Head of caudate nucleus (tissue), 42 donors: ENCODE data around the gene FAIM2.

Source experiments
- DNase-seq, 42 donors: peaks; one replicate each; pipeline versions ENCODE4 v3.0.0 to v3.0.0-alpha.2; 2020 to 2021; ENCODE audit warnings: mixed read lengths in 7 of 42
- intact Hi-C: fragments of 100-400 bp; cut with DNase I; formaldehyde crosslinking; loops from one replicate; pipeline ENCODE4 v1.15.0; 2022

FAIM2 gene

DNA sequence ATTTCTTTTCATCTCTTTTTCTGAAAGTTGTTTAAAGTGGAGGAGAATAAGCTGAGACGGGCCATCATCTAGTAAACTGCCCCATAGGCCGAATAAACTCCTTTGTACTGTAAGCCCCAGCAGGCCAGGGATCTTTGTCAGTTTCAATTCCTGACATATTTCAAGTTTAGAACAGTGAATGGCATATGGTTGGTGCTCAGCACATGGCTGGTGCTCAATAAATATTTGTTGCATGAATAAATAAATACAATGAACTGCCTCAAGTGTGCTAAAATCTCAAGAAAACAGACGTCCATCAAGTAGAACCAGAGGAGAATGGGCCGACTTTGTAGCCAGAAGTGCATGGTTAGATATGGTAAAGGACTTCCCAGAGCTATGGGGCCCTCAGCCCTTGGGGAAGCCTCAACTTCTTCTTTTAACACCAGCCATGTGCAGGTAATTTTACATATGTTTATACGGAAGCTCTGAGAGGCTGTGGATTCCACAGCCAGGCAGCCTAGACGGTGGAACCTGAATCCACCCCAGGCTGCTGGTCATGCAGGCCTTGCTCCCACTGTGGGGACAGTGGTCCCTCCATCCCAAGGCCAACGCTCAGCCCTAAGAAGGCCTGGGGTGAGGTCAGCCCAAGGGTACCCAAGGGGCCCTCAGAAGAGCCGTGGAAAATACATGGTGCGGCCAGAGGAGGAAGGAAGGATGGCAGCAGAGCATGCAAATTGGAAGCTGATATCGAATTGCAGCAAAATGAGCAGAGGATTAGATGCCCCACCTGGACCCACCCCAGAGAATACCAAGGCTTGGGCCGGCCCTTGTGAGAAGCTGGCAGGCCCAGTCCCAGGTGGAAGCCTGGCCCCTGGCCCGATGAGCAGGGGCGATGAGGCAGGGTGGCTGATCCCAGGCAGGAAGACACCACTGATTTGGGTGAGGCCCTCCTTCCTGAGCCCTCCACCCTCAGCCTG, 38.1 kb upstream of the FAIM2 start:
- intact Hi-C loops: no loop called here
- no peak for DNase-seq

DNA sequence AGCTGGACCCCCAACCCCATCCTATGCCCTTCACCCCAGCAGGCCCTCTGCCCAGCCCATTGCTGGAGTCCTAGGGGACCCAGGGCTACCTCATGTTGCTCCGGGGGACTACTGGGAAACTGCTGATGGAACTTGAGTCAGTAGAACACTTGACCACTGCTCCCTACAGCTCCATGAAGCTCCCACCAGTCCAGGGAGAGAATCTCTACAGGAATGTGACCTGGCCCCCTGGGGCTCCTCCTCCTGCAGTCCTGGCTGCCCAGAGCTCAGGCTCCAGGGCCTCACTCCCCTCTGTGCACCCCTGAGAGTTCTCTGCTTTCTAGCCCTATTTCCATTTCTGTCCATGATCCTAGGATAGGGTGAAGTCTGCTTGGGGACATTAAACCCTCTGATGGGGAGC, 36.0 kb upstream of the FAIM2 start:
- DNase-seq: no peak
- intact Hi-C loops: no loop called here

DNA sequence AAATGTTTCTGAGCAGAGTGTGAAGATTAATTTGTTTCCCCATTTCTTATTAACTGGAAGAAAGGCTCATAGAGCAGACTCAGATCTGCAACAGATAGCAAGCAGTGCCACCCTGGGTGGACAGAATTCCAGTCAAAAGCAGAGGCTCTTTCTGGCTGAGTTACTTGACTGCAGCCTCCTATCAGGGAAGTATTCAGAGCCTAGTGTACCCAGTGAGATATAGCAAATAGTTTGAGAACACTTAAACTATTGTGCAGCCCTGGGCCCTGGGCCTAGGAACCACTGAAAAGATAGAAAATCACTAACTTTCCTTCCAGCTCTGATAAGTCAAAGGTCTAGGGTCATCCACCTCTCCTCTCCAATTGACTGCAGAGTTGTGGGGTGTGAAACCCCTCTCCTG, 35.6 kb upstream of the FAIM2 start:
- no peak for DNase-seq
- intact Hi-C loops: no loop called here

DNA sequence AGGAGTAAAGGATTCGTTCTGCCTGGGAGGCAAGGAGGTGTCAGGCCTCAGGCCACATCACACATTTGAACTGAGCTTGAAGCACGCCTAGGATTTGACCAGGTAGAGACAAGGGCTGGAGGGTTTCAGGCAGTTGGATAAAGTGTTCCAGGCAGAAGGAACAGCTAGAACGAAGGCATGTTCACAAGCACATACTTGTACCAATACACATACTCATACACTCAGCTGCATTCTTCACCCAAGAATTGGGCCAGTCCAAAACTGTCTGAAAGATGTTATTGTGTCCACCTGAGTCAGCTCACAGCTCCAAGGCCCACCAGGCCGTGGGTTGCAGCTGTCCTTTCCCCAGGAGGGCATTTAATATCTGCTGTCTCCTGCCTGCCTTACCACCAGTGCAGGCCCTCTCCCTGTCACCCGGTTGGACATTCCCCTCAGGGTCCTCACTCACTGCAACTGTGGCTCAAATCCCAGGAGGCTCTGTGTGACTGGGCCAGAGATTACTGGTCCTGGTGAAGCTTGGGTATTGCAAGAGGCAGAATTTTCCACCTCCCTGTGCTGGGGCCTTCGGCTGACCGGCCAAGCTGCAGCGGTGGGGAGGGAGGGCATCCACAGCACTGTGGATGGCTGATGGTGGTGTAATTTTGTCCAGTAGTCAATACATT, 34.1 kb upstream of the FAIM2 start:
- no peak for DNase-seq
- intact Hi-C loops: no loop called here

DNA sequence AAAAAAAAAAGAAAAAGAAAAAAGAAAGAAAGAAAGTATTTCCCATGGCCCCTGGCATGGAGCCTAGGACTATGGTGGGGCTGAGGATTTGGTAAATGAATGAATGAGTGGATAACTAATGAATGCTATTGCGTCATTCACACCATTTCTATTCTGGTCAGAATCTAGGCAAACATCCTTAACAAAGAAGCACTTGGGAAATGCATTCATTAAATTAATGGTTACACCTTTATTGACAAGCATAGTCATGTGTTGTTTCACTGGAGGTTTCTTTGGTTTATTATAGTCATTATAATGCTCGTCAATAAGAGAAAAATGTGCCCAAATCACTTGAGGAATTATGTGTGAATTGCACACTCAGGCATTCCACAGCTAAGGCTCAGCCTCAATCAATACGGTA, 33.2 kb upstream of the FAIM2 start:
- intact Hi-C loops: no loop called here
- no peak for DNase-seq

DNA sequence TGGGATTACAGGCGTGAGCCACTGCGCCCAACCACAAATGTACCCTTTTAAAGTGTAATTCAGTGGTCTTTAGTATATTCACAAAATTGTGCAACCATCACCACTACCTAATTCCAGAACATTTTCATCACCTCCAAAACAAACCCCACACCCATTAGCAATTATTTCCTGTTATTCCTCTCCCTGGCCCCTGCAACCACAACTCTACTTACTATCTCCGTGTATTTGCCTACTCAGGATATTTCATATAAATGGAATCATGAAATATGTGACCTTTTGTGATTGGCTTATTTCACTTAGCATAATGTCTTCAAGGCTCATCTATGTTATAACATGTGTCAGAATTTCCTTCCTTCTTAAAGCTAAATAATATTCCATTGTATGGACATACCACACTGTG, 30.8 kb upstream of the FAIM2 start:
- intact Hi-C loops: no loop called here
- DNase-seq: no peak

DNA sequence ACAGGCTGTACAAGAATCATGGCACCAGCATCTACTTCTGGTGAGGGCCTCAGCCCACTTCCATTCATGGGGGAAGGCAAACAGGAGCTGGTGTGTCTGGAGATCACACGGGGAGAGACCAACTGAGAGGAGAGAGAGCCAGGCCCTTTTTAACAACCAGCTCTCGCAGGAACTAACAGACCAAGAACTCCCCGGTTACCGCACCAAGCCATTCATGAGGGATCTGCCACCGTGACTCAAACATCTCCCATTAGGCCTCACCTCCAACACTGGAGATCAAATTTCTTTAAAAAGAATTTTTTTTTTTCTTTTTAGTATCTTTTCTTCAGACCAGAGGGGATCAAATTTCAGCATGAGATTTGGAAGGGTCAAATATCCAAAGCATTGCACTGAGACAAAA, 30.1 kb upstream of the FAIM2 start:
- intact Hi-C loops: no loop called here

DNA sequence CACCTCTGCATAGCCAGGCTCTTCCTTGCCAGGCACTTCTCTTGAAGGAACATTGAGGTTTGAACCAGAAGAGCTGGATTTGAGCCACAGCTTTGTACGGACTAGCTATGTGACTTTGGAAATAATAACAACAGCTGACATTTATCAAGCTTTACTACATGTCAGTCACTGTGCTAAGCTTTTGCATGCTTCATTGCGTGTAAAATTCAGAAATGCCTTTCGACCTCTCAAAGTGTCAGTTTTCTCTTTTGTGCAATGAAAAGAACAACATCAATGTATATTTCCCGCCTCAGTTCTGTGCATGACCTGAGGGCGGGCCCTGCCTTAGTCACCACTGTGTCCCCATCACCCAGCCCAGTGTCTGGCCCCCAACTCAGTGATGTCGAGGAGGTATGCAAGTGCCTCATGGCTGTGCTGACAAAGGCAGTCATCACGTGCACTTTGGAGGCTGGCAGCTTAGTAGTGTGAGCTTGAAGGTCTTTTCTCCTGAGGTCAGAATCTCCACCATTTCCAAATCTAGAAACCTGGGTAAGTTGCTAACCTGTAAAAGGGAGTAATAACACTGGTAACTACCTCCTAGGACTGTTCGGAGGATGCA, 28.9 kb upstream of the FAIM2 start:
- no peak for DNase-seq

More for the DNA sequence above, 30.1 kb upstream of the FAIM2 start:
- DNase-seq: no peak

DNA sequence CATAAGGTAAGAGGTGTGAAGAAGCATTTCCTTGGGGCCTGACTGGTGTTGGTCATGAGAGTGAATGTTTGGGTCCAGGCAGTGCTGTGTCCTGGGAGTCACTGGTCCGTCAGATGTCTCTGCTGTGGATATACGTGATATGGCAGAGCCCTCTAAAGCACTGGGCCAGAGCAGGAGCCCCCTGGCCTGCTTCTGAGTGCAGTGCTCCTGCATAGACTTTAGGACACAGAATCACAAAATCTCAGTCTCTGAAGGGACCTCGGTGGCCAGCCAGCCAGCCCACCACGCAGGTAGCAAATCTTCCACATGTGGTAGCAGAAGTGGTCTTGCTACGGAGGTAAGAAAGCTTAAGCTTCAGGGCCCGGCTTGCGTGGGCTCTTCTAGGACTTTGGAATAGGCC, 28.3 kb upstream of the FAIM2 start:
- intact Hi-C loops: no loop called here
- DNase-seq: no peak

More for the DNA sequence above, 28.9 kb upstream of the FAIM2 start:
- intact Hi-C loops: no loop called here

DNA sequence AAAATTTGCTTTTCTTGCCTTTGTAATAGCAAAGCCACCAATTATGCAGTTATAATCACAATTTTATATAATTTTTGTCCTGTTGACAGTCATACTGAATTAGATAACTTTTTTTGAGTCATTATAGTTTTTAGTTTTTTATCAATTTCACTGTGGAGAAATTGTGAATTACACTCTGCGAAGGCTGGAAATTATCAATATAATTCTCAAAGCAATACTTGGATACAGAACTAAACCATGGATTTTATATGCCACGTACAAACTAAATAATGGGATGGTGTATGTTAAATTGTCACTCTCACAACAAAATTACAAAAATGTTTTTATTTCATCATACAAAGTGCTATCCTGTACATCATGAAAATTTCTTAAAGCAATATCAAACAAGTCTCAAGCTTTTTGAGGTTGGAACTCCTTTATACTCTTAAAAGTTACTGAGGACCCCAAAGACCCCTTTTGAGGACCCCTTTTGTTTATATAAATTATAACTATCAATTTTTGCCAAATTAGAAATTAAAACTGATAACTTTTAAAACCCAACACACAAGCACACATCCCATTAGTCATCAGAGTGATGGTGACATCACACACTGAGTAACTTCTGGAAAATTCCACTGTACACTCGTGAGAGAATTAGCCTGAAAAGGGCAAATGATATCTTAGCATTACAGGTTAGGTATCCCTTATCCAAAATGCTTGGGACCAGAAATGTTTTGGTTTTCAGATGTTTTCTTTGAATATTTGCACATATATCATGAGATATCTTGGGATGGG, 27.0 kb upstream of the FAIM2 start:
- no peak for DNase-seq
- intact Hi-C loops: no loop called here

DNA sequence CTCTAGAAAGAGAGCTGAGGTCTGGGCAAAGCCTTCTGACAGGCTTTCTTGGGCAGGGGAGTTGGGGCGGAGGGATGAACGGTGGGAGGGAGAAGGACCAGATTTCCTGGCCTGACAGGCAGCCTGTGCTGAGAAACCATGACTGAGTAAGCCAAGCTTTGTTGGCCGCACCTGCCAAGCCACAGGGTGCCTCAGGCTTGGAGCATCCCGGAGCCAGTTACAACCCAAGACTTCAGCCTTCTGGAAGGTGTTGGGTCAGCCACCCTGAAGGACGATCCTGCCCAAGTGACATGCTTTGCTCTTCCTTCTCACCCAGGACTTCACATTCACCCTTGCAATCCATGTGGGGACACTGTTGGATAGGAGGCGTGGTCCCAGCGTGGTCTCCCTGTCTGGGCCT, 25.9 kb upstream of the FAIM2 start:
- intact Hi-C loops: no loop called here
- no peak for DNase-seq

DNA sequence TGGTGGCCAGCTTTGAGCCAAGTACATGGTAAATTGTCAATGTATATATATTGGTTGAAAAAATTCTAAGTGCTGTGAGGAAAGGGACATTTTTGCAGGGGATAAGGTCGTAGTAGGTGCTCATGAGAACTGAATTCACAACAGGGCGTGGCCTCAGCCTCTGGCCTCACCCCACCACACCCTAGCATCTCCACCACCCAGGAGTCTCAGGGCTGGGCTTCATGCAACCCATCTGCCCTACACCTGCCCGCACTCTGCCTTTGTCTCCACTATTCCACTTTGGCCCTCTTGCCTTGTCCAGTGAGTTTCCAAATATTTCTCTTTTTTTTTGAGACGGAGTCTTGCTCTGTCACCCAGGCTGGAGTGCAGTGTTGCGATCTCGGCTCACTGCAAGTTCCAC, 24.8 kb upstream of the FAIM2 start:
- DNase-seq: no peak
- intact Hi-C loops: no loop called here

DNA sequence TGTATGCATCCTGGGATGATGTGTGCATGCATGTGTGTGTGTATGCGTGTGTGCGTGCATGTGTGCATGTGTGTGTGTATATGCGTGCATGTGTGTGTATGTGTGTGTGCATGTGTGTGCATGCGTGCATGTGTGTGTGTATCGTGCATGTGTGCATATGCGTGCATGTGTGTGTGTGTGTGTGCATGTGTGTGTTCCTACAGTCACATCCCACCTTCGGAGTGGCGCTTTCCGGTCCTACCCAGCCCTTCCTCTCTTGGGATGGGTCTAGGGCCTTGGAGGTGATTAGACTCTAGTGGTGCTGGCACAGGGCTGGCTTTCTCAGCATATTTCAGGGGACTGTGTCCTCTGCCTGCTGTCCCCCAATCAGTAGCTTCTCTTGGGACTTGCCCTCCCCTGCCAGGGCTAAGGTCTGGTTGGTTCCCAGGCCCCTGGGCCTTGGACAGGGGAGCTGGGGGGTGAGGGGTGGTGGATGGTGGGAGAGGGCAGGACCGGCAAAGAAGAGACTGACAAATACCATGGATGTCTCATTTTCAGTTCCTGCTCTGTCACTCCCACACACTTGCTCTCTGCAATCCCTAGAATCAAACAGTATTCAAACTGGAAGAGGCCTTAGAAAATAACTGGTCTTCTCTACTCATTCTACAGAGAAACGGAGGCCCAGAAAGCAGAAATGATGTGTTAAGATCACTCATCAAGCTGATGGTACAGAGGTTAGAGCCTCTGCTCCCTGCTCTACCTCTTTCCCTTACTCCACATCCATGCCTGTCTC, 21.9 kb upstream of the FAIM2 start:
- DNase-seq: no peak
- intact Hi-C loops: no loop called here

DNA sequence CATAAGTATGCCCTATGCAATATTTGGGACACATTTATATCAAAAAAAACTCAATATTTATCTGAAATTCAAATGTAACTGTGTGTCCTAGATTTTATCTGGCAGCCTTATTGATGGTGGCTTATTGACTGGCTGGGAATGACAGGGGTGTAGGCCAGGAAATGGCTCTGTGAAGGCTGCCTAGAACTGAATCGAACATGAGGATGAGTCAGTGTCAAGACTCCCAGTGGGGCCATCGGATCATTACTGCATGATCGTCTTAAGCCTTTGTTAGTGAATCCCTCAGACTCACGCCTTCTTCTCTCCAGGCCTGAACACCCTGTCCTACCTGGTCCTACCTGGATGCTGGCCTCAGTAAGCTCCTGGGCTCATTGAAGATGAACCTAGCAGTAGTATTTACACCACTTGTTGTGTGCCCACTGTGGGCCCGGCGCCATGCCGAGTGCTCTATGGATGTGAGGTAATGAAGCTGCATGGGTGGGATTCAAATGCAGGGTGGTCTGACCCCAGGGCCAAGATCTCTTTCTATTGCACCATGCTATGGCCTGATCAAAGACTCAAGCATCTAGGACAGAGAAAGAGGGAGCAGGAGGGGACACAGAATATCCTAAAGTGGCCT, 21.0 kb upstream of the FAIM2 start:
- intact Hi-C loops: no loop called here
- no peak for DNase-seq

DNA sequence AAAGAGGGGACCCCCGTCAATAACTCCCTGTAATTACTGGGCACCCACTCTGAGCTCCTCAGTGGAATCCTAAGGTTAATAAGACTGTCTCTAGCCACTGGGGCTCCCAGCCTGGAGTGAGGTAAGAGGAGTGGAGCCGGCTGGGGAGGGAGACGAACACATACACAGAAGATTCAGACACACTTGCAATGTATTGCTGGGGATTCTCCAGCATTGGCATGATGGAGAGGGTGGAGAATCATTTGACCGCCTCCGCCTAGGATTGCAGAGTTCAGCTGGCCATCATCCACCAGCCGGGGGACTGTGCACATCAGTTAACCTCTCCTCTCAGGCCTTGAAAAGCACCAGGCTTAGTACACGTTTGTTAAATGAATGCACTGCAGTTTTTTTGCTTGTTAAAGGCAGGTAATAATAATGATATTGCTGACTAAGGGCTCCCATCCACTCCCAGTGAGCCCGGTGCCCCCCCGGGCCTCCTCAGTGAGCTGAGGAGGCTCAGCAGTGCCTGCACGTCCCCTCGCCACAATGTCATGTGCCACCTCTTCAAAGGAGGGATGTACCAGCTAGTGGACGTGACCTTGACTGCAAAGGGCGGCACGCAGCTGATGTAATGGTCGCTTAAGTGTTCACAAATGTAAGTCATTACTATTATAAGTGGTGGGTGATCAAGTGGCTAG, 20.3 kb upstream of the FAIM2 start:
- DNase-seq: no peak
- intact Hi-C loops: no loop called here

DNA sequence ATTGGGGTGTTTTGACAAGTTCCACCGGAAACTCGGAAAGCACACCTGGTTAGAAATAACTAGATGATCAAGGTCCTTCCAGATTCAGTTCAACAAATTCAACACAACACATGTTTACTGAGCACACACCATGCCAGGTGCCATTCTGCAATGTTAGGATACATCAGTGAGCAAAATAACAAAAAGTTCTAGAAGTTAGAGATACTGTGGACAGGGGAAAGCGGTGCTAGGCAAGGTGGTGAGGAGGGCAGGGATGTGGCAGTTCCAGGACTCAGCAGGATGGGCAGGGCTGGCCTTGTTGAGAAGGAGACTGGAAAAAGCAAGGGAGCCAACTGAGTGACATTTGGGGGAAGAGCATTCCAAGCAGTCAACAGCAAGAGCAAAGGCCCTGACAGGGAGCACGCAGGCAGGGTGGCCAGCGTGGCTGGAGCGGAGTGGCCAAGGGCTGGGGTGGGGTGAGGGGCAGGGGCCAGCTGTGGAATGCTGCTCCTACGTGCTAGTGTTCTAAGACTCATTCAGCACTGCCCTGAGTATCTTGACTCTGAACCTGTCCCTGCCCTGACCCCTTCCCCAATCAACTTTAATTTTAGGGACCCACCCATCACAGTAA, 19.4 kb upstream of the FAIM2 start:
- DNase-seq: no peak
- intact Hi-C loops: no loop called here

DNA sequence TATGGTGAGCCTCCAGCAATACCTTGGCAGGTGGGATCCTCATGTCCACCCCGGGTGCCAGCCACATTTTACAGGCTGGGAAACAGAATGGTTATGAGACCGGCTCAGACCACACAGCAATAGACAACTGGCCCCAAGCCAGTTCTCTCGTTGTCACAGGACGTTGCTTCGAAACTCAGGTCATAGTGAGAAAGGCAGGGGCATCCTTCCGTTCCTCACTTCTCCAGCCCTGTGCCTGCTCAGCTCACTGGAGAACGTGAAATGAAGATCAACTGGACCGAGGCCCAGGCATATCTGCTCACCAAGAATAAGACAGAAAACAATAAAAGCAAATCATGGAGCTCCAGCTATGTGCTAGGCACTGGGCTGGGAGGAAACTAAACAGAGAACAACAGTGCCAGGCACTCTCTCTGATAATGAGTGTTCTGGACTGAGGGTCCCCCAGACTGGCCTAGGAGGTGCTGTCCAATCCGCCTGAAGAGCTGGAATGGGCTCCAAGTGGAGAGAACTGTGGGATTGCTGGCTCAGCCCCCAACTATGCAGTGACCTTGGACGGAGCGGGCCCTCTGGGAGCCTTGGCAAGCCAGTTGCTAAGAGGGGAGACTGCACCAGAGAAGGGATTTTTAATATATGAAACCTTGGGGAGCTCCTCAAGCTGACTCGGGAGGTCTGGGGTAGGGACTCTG, 18.8 kb upstream of the FAIM2 start:
- no peak for DNase-seq
- intact Hi-C loops: no loop called here
